Measurements from ENCODE around the gene FAM184A.
A peak's percentile ranks its signal among the peaks of the same experiment; 100 is the strongest.
"Not testable (repeated sequence)": the region's sequence is repeated elsewhere in the genome, so short reads cannot be mapped to it uniquely, and the experiment has no call there.

The FAM184A gene

GRCh38 chr6:119034827-119035458, 43.5 kb downstream of the FAM184A start:
- Histone ChIP-seq H3K36me3 (replicated peaks) (no peaks in the 10 kb centered on the region), H3K9me3 (no peaks in the 10 kb centered on the region), H3K4me1 (peaks cover 8% of the 10 kb centered on the region; the same call in 1 of the 2 replicates), H3K27me3 (ENCODE audit: low read depth) (no peaks in the 10 kb centered on the region), H3K4me3 (no peak overlapping the region)
- no peak for DNase-seq (ENCODE audit: low spot score in 2 of 2)
- in situ Hi-C loops (cut with MboI; ENCODE audit: low sequenced_read_pairs), result no loop called here

- H3K36me3 ChIP-seq (replicated peaks), result no peaks in the 10 kb centered on the region
- DNase-seq (ENCODE audit: low spot score in 2 of 2), result no peak
- in situ Hi-C loops (cut with MboI; ENCODE audit: low sequenced_read_pairs), result no loop called here
- H3K4me1 ChIP-seq, result peaks cover 8% of the 10 kb centered on the region; the same call in 1 of the 2 replicates
- H3K9me3 ChIP-seq, result no peaks in the 10 kb centered on the region
- H3K4me3 ChIP-seq, result no peak overlapping the region
- H3K27me3 ChIP-seq (ENCODE audit: low read depth), result no peaks in the 10 kb centered on the region
Observed at GRCh38 chr6:119032428-119032827, 46.0 kb downstream of the FAM184A start.

- H3K4me3 ChIP-seq, result no peak overlapping the region
- in situ Hi-C loops (cut with MboI; ENCODE audit: low sequenced_read_pairs), result no loop called here
- peaks cover 8% of the 10 kb centered on the region; the same call in 1 of the 2 replicates for H3K4me1 ChIP-seq
- H3K36me3 ChIP-seq (replicated peaks), result no peaks in the 10 kb centered on the region
- DNase-seq (ENCODE audit: low spot score in 2 of 2), result no peak
- no peaks in the 10 kb centered on the region for H3K27me3 ChIP-seq (ENCODE audit: low read depth)
- H3K9me3 ChIP-seq, result no peaks in the 10 kb centered on the region
Observed at GRCh38 chr6:119030759-119031158, 47.7 kb downstream of the FAM184A start.

- Histone ChIP-seq H3K36me3 (replicated peaks) (no peaks in the 10 kb centered on the region), H3K4me1 (peaks cover 8% of the 10 kb centered on the region), H3K9me3 (no peaks in the 10 kb centered on the region), H3K27me3 (ENCODE audit: low read depth) (no peaks in the 10 kb centered on the region), H3K4me3 (no peak overlapping the region)
- in situ Hi-C loops (cut with MboI; ENCODE audit: low sequenced_read_pairs), result no loop called here
- DNase-seq (ENCODE audit: low spot score in 2 of 2), result no peak
Observed at GRCh38 chr6:119028091-119028490, 50.4 kb downstream of the FAM184A start.

GRCh38 chr6:119027465-119027864, 51.0 kb downstream of the FAM184A start:
- H3K4me3 ChIP-seq, result no peak overlapping the region
- no peak for DNase-seq (ENCODE audit: low spot score in 2 of 2)
- no peaks in the 10 kb centered on the region for H3K9me3 ChIP-seq
- H3K27me3 ChIP-seq (ENCODE audit: low read depth), result no peaks in the 10 kb centered on the region
- no peaks in the 10 kb centered on the region for H3K36me3 ChIP-seq (replicated peaks)
- H3K4me1 ChIP-seq, result peaks cover 8% of the 10 kb centered on the region
- in situ Hi-C loops (cut with MboI; ENCODE audit: low sequenced_read_pairs), result no loop called here

GRCh38 chr6:119026822-119027221, 51.6 kb downstream of the FAM184A start:
- Histone ChIP-seq H3K4me1 (peaks cover 8% of the 10 kb centered on the region), H3K4me3 (no peak overlapping the region), H3K27me3 (ENCODE audit: low read depth) (no peaks in the 10 kb centered on the region), H3K36me3 (replicated peaks) (no peaks in the 10 kb centered on the region), H3K9me3 (no peaks in the 10 kb centered on the region)
- in situ Hi-C loops (cut with MboI; ENCODE audit: low sequenced_read_pairs), result no loop called here
- no peak for DNase-seq (ENCODE audit: low spot score in 2 of 2)

GRCh38 chr6:119025793-119026192, 52.7 kb downstream of the FAM184A start:
- H3K9me3 ChIP-seq, result no peaks in the 10 kb centered on the region
- H3K36me3 ChIP-seq (replicated peaks), result no peaks in the 10 kb centered on the region; the same call in 1 of the 2 replicates
- in situ Hi-C loops (cut with MboI; ENCODE audit: low sequenced_read_pairs), result no loop called here
- H3K27me3 ChIP-seq (ENCODE audit: low read depth), result no peaks in the 10 kb centered on the region
- no peak for DNase-seq (ENCODE audit: low spot score in 2 of 2)
- H3K4me3 ChIP-seq, result no peak overlapping the region
- H3K4me1 ChIP-seq, result peaks cover 8% of the 10 kb centered on the region

GRCh38 chr6:119024111-119024510, 54.4 kb downstream of the FAM184A start:
- H3K9me3 ChIP-seq, result no peaks in the 10 kb centered on the region
- peaks cover 8% of the 10 kb centered on the region for H3K4me1 ChIP-seq
- in situ Hi-C loops (cut with MboI; ENCODE audit: low sequenced_read_pairs), result no loop called here
- H3K36me3 ChIP-seq (replicated peaks), result no peaks in the 10 kb centered on the region; the same call in 1 of the 2 replicates
- H3K27me3 ChIP-seq (ENCODE audit: low read depth), result no peaks in the 10 kb centered on the region
- DNase-seq (ENCODE audit: low spot score in 2 of 2), result peak; percentile 26 to 88
- H3K4me3 ChIP-seq, result no peak overlapping the region

GRCh38 chr6:119022796-119023195, 55.7 kb downstream of the FAM184A start:
- H3K4me3 ChIP-seq, result no peak overlapping the region
- no peaks in the 10 kb centered on the region for H3K27me3 ChIP-seq (ENCODE audit: low read depth)
- DNase-seq (ENCODE audit: low spot score in 2 of 2), result no peak
- in situ Hi-C loops (cut with MboI; ENCODE audit: low sequenced_read_pairs), result no loop called here
- H3K4me1 ChIP-seq, result peaks cover 8% of the 10 kb centered on the region
- no peaks in the 10 kb centered on the region; the same call in none of the 2 replicates for H3K36me3 ChIP-seq (replicated peaks)
- H3K9me3 ChIP-seq, result no peaks in the 10 kb centered on the region

GRCh38 chr6:119020597-119021561, 57.6 kb downstream of the FAM184A start:
- in situ Hi-C loops (cut with MboI; ENCODE audit: low sequenced_read_pairs), result no loop called here
- DNase-seq (ENCODE audit: low spot score in 2 of 2), result no peak
- Histone ChIP-seq H3K4me3 (no peak overlapping the region), H3K9me3 (no peaks in the 10 kb centered on the region), H3K4me1 (peaks cover 8% of the 10 kb centered on the region), H3K36me3 (replicated peaks) (peaks cover 2% of the 10 kb centered on the region), H3K27me3 (ENCODE audit: low read depth) (no peaks in the 10 kb centered on the region)

GRCh38 chr6:119015165-119015564, 63.3 kb downstream of the FAM184A start:
- H3K36me3 ChIP-seq (replicated peaks); H3K4me1 ChIP-seq; H3K9me3 ChIP-seq; H3K27me3 ChIP-seq (ENCODE audit: low read depth); DNase-seq (ENCODE audit: low spot score in 2 of 2); H3K4me3 ChIP-seq; in situ Hi-C loops (cut with MboI; ENCODE audit: low sequenced_read_pairs): not testable (repeated sequence)

- H3K9me3 ChIP-seq, result 0 out of 2 replicates have a peak, but pooled peaks cover 3% of the 10 kb centered on the region
- no peak for DNase-seq (ENCODE audit: low spot score in 2 of 2)
- no peaks in the 10 kb centered on the region for H3K4me1 ChIP-seq
- no peak overlapping the region for H3K4me3 ChIP-seq
- H3K36me3 ChIP-seq (replicated peaks), result peaks cover 2% of the 10 kb centered on the region; the same call in 1 of the 2 replicates
- in situ Hi-C loops (cut with MboI; ENCODE audit: low sequenced_read_pairs), result no loop called here
- no peaks in the 10 kb centered on the region for H3K27me3 ChIP-seq (ENCODE audit: low read depth)
Observed at GRCh38 chr6:119012521-119012920, 65.9 kb downstream of the FAM184A start.

- H3K36me3 ChIP-seq (replicated peaks); H3K4me1 ChIP-seq; H3K9me3 ChIP-seq; H3K27me3 ChIP-seq (ENCODE audit: low read depth); H3K4me3 ChIP-seq; in situ Hi-C loops (cut with MboI; ENCODE audit: low sequenced_read_pairs); DNase-seq (ENCODE audit: low spot score in 2 of 2): not testable (repeated sequence)
Observed at GRCh38 chr6:119009266-119009665, 69.2 kb downstream of the FAM184A start.

GRCh38 chr6:119006974-119007373, 71.5 kb downstream of the FAM184A start:
- Histone ChIP-seq H3K4me3 (no peak overlapping the region), H3K4me1 (peaks cover 15% of the 10 kb centered on the region), H3K27me3 (ENCODE audit: low read depth) (no peaks in the 10 kb centered on the region), H3K9me3 (0 out of 2 replicates have a peak, but pooled peaks cover 3% of the 10 kb centered on the region), H3K36me3 (replicated peaks) (no peaks in the 10 kb centered on the region; the same call in 1 of the 2 replicates)
- in situ Hi-C loops (cut with MboI; ENCODE audit: low sequenced_read_pairs), result no loop called here
- no peak for DNase-seq (ENCODE audit: low spot score in 2 of 2)
